IPS DF 6.9 (cell line): Measurements from ENCODE around the gene ZNF506.
A peak's percentile ranks its signal among the peaks of the same experiment; 100 is the strongest.
"Not testable (repeated sequence)": the region's sequence is repeated elsewhere in the genome, so short reads cannot be mapped to it uniquely, and the experiment has no call there.

ENCODE experiments used
- DNase-seq: peaks from one replicate; pipeline ENCODE4 v3.0.0-alpha.2; 2013; ENCODE audit warnings: low read depth, low spot score
- H3K27ac ChIP-seq: one replicate; pipeline ENCODE4 v1.5.1; 2013; ENCODE audit warnings: low read length, control low read depth
- H3K27me3 ChIP-seq: 2 replicates; pipeline ENCODE4 v1.6.1; 2013; ENCODE audit warnings: mild to moderate bottlenecking, low read length; ENCODE audit not compliant: control insufficient read depth, insufficient read depth
- H3K36me3 ChIP-seq: 2 replicates; pipeline ENCODE4 v1.6.1; 2013; ENCODE audit warnings: low read length; ENCODE audit not compliant: control insufficient read depth, insufficient read depth
- H3K4me1 ChIP-seq: 2 replicates; pipeline ENCODE4 v1.6.1; 2013; ENCODE audit warnings: low read length; ENCODE audit not compliant: control insufficient read depth, insufficient read depth
- H3K4me3 ChIP-seq: 2 replicates; pipeline ENCODE4 v1.5.1; 2013; ENCODE audit warnings: mild to moderate bottlenecking, low read length
- H3K9me3 ChIP-seq: 2 replicates; pipeline ENCODE4 v1.6.1; 2013; ENCODE audit warnings: low read length, inconsistent platforms; ENCODE audit not compliant: control insufficient read depth, insufficient read depth
- WGBS: extraction: QIAGEN DNeasy Blood & Tissue Kit; methylation state at CpG from one replicate; pipeline ENCODE4 v1.1.7; 2013; ENCODE audit warnings: mixed read lengths, missing lambda C conversion rate; ENCODE audit not compliant: insufficient read length, insufficient coverage; 5-methylcytosine and 5-hydroxymethylcytosine counted together

The ZNF506 gene

GRCh38 chr19:19821366-19821951 lies at the start of gene ZNF506:
ZNF506 (minus strand) TSS chr19:19821750; CDS start chr19:19821603, 147 bp downstream.
- H3K4me3 ChIP-seq, result peak within 1 kb of the TSS; percentile 83

GRCh38 chr19:19870086-19870485 lies 48.5 kb upstream of the ZNF506 start:
- not testable (repeated sequence) for H3K4me1 ChIP-seq, H3K4me3 ChIP-seq, H3K36me3 ChIP-seq, H3K9me3 ChIP-seq, H3K27ac ChIP-seq, H3K27me3 ChIP-seq, DNase-seq
- no CpG with 5 or more reads among the region's 5 CpGs for WGBS

More at GRCh38 chr19:19821366-19821951, at the start of gene ZNF506:
- WGBS, result no CpG with 5 or more reads among the region's 28 CpGs
- no peaks in the 10 kb centered on the region for H3K36me3 ChIP-seq
- DNase-seq, result peak; percentile 82
- H3K4me1 ChIP-seq, result no peaks in the 10 kb centered on the region
- H3K9me3 ChIP-seq, result no peaks in the 10 kb centered on the region
- H3K27me3 ChIP-seq, result no peaks in the 10 kb centered on the region
- no peak within 1 kb of the TSS for H3K27ac ChIP-seq

- no peaks in the 10 kb centered on the region; the same call in 1 of the 2 replicates for H3K36me3 ChIP-seq
- H3K9me3 ChIP-seq, result no peaks in the 10 kb centered on the region
- H3K4me3 ChIP-seq, result peak overlapping the region; percentile 90
- no CpG with 5 or more reads among the region's 23 CpGs for WGBS
- no peak overlapping the region for H3K27ac ChIP-seq
- peak; percentile 75 for DNase-seq
- no peaks in the 10 kb centered on the region for H3K4me1 ChIP-seq
- no peaks in the 10 kb centered on the region for H3K27me3 ChIP-seq
These were observed 45.2 kb upstream of the ZNF506 start for GRCh38 chr19:19866611-19867248.

- no peaks in the 10 kb centered on the region for H3K36me3 ChIP-seq
- peak; percentile 97 for DNase-seq
- no peak within 1 kb of the TSS for H3K27ac ChIP-seq
- H3K4me3 ChIP-seq, result peak within 1 kb of the TSS; percentile 90
- no peaks in the 10 kb centered on the region for H3K4me1 ChIP-seq
- H3K9me3 ChIP-seq, result no peaks in the 10 kb centered on the region
- WGBS, result no CpG with 5 or more reads among the region's 43 CpGs
- no peaks in the 10 kb centered on the region for H3K27me3 ChIP-seq
These were observed 44.4 kb upstream of the ZNF506 start, which contains the start of gene ZNF253 for GRCh38 chr19:19865750-19866610. ZNF253 (plus strand) TSS chr19:19865882; CDS start chr19:19865997, 115 bp downstream.

- H3K4me3 ChIP-seq, result peak overlapping the region; percentile 91
- WGBS, result no CpG with 5 or more reads among the region's 29 CpGs
- no peaks in the 10 kb centered on the region for H3K9me3 ChIP-seq
- no peaks in the 10 kb centered on the region for H3K36me3 ChIP-seq
- H3K27me3 ChIP-seq, result no peaks in the 10 kb centered on the region
- DNase-seq, result peak; percentile 98
- no peak overlapping the region for H3K27ac ChIP-seq
- no peaks in the 10 kb centered on the region for H3K4me1 ChIP-seq
These were observed 39.3 kb upstream of the ZNF506 start for GRCh38 chr19:19860756-19861390.

GRCh38 chr19:19858751-19859150 lies 37.2 kb upstream of the ZNF506 start:
- Histone ChIP-seq H3K27me3 (no peaks in the 10 kb centered on the region), H3K9me3 (no peaks in the 10 kb centered on the region), H3K4me3 (no peak overlapping the region), H3K27ac (no peak overlapping the region), H3K4me1 (no peaks in the 10 kb centered on the region), H3K36me3 (no peaks in the 10 kb centered on the region)
- DNase-seq, result no peak
- WGBS, result no CpG with 5 or more reads among the region's 2 CpGs

GRCh38 chr19:19851740-19852139 lies 30.2 kb upstream of the ZNF506 start:
- H3K9me3 ChIP-seq, H3K27me3 ChIP-seq, H3K4me3 ChIP-seq, H3K4me1 ChIP-seq, H3K27ac ChIP-seq, DNase-seq, H3K36me3 ChIP-seq: not testable (repeated sequence)
- no CpG with 5 or more reads among the region's 2 CpGs for WGBS

GRCh38 chr19:19849056-19849455 lies 27.5 kb upstream of the ZNF506 start:
- no peaks in the 10 kb centered on the region for H3K9me3 ChIP-seq
- H3K36me3 ChIP-seq, result no peaks in the 10 kb centered on the region
- H3K27ac ChIP-seq, result no peak overlapping the region
- no peak for DNase-seq
- no CpG with 5 or more reads among the region's 6 CpGs for WGBS
- H3K4me3 ChIP-seq, result no peak overlapping the region
- no peaks in the 10 kb centered on the region for H3K4me1 ChIP-seq
- H3K27me3 ChIP-seq, result no peaks in the 10 kb centered on the region

- DNase-seq, result no peak
- no peaks in the 10 kb centered on the region for H3K36me3 ChIP-seq
- WGBS, result no CpG with 5 or more reads among the region's 12 CpGs
- no peaks in the 10 kb centered on the region for H3K9me3 ChIP-seq
- H3K4me1 ChIP-seq, result no peaks in the 10 kb centered on the region
- no peak overlapping the region for H3K4me3 ChIP-seq
- H3K27me3 ChIP-seq, result no peaks in the 10 kb centered on the region
- H3K27ac ChIP-seq, result no peak overlapping the region
These were observed 26.2 kb upstream of the ZNF506 start for GRCh38 chr19:19847781-19848180.

GRCh38 chr19:19835560-19836038 lies 14.0 kb upstream of the ZNF506 start:
- Histone ChIP-seq H3K9me3 (peaks cover 2% of the 10 kb centered on the region; the same call in 1 of the 2 replicates), H3K27me3 (no peaks in the 10 kb centered on the region), H3K4me1 (no peaks in the 10 kb centered on the region), H3K27ac (no peak overlapping the region), H3K36me3 (no peaks in the 10 kb centered on the region), H3K4me3 (no peak overlapping the region)
- DNase-seq, result no peak
